ENCODE measurements around the gene DRG2. TPM values are rescaled to one million over a fixed set of nuclear protein-coding genes. Genes with fewer than 3 reads are reported as not detected.

The DRG2 gene
- total RNA-seq, 2 experiments from 2014 or later: 43.6 to 53.2 TPM

DNA sequence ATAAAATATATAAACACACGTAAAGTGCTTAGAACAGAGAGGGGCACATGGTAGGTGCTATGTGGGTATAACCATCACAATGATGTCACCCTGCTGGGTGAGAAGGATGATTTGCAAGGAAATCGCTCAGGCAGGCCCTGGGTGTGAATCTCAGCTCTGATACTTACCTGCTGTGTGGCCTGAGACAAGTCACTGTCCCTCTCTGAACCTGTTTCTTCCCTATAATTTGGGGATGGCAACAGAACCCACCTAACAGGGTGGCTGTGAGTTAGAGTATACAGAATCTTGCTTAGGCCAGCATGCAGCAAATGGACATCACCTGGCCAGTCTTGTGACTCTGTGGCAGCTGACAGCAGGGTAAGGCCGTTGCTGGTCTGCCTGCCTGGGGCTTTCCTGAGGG is 59.2 kb downstream of the DRG2 start:
- ATAC-seq (ENCODE audit: low read depth): no peak
- no peak overlapping the region for H3K4me3 Mint-ChIP-seq
- POLR2A ChIA-PET: interaction anchor here (1.9 kb wide), 1 partner anchor 11 kb away, joined by 6 read pairs; no protein-coding TSS in a partner anchor

DNA sequence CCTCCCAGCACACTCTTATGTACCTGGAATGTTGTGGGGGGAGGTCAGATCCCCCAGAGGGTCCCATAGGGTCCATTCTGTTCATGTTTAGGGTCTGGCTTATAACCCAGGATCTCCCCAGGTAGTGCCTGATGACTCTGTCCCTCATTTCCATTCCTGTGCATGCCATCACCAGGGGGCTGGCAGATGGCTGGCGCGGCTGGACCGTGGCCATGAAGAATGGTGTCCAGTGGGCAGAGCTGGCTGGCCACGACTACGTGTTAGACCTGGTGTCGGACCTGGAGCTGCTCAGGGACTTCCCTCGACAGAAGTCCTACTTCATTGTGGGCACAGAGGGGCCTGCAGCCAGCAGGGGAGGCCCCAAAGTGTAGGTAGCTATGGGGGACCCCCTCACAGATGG is 60.8 kb downstream of the DRG2 start:
- POLR2A ChIA-PET: no interaction called here
- no peak overlapping the region for H3K4me3 Mint-ChIP-seq
- ATAC-seq (ENCODE audit: low read depth) (no peak), DNase-seq (no peak)
- no peaks in the 10 kb centered on the region for H3K36me3 Mint-ChIP-seq
- H3K27me3 Mint-ChIP-seq: peaks cover 2% of the 10 kb centered on the region
- H3K27ac Mint-ChIP-seq: no peak overlapping the region
- peaks cover 3% of the 10 kb centered on the region for H3K4me1 Mint-ChIP-seq
- no peaks in the 10 kb centered on the region for H3K9me3 Mint-ChIP-seq

More for the DNA sequence above, 59.2 kb downstream of the DRG2 start:
- H3K27me3 Mint-ChIP-seq: peaks cover 2% of the 10 kb centered on the region
- H3K36me3 Mint-ChIP-seq: no peaks in the 10 kb centered on the region
- H3K4me1 Mint-ChIP-seq: no peaks in the 10 kb centered on the region
- H3K9me3 Mint-ChIP-seq: no peaks in the 10 kb centered on the region
- no peak overlapping the region for H3K27ac Mint-ChIP-seq
- no peak for DNase-seq

DNA sequence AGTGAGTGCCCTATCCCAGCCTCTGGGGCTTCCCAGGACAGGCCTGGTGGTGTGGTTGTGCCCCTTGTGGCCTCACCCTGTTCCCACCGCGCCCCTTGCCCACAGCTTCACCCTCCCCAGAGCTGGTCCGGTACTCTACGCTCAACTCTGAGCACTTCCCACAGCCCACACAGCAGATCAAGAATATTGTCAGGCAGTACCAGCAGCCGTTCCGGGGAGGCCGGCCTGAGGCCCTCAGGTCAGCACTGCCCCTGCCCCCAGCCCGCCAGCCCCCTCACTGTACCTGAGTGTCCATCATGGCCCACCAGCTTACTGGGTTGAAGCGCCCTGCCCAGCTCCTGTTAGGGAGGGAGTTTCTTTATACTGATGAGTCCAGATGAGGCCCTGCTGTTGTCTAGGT is 63.5 kb downstream of the DRG2 start:
- POLR2A ChIA-PET: no interaction called here
- Mint-ChIP-seq H3K36me3 (no peaks in the 10 kb centered on the region), H3K4me1 (peaks cover 9% of the 10 kb centered on the region), H3K4me3 (no peak overlapping the region), H3K9me3 (no peaks in the 10 kb centered on the region), H3K27ac (no peak overlapping the region), H3K27me3 (no peaks in the 10 kb centered on the region)
- ATAC-seq (ENCODE audit: low read depth): no peak
- DNase-seq: no peak

DNA sequence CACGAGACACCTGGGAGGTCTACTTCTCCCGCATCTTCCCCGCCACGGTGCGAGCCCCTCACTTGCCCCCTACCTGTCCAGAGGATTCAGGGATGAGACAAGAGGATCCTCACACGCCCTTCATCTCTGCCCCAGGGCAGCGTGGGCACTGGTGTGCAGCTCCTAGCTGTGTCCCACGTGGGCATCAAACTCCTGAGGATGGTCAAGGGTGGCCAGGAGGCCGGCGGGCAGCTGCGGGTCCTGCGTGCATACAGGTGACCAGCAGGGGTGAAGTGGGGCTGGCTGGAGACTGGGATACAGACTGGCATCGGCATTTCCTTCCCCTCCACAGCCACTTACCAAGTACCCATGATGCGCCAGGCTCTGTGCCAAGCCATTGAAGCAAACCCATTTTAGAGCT is 67.4 kb downstream of the DRG2 start:
- Mint-ChIP-seq H3K27ac (no peak overlapping the region), H3K36me3 (peaks cover 1% of the 10 kb centered on the region), H3K9me3 (no peaks in the 10 kb centered on the region), H3K4me3 (no peak overlapping the region), H3K27me3 (no peaks in the 10 kb centered on the region), H3K4me1 (peaks cover 18% of the 10 kb centered on the region)
- POLR2A ChIA-PET: no interaction called here
- ATAC-seq (ENCODE audit: low read depth): no peak
- DNase-seq: no peak

DNA sequence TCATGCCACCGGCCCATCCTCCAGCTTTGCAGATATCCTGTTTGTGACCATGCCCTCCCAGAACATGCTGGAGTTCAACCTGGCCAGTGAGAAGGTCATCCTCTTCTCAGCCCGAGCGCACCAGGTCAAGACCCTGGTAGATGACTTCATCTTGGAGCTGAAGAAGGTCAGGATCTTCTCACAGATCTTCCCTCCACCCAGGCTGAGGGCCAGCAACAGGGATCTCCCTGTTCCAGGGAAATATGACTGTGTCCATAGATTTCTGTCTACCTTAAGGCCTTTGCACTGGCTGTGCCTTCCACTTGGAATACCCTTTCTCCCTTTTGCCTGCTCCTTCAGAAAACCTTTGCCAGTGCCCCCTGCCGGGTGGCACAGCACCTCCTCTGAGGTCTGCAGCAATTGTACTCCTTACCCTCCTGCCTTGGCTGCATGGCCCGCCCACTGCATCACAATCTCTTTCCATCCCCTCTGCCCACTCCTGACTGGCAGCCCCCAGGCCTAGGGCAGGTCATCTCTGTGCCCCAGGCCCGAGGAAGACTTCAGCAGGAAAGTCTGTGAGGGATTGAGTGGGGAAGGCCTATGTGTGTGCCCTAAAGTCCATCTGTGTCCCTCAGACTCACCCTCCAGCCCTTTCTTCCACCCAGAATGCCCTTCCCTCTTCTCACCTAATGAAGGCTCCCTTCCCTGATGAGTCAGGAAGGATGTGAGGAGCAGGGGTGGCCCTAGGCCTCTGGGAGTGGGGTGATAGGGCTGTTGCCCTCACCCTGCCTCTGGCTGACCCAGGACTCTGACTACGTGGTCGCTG is 68.6 kb downstream of the DRG2 start:
- Mint-ChIP-seq H3K9me3 (no peaks in the 10 kb centered on the region), H3K27me3 (no peaks in the 10 kb centered on the region), H3K4me1 (peaks cover 18% of the 10 kb centered on the region), H3K27ac (peak overlapping the region; percentile 14), H3K4me3 (no peak overlapping the region), H3K36me3 (peaks cover 1% of the 10 kb centered on the region)
- ATAC-seq (ENCODE audit: low read depth) (no peak), DNase-seq (no peak)
- POLR2A ChIA-PET: no interaction called here

DNA sequence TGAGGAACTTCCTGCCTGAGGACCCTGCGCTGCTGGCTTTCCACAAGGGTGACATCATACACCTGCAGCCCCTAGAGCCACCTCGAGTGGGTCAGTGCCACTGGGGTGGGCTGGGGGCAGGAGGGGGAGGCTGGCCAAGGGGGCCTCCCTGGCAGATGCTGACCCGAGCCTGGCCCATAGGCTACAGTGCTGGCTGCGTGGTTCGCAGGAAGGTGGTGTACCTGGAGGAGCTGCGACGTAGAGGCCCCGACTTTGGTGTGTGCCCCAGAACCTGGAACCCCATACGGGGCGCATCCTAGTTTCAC is 69.2 kb downstream of the DRG2 start:
- Mint-ChIP-seq H3K4me3 (no peak overlapping the region), H3K4me1 (peaks cover 18% of the 10 kb centered on the region), H3K27ac (no peak overlapping the region), H3K36me3 (peaks cover 1% of the 10 kb centered on the region), H3K27me3 (no peaks in the 10 kb centered on the region), H3K9me3 (no peaks in the 10 kb centered on the region)
- no peak for ATAC-seq (ENCODE audit: low read depth)
- POLR2A ChIA-PET: no interaction called here
- DNase-seq: no peak

Other genes starting within 250 kb of the DRG2 start
- 10 to 100 TPM; 32.9 to 37.0 TPM for gene TOM1L2, start 115.5 kb upstream of the DRG2 start, total RNA-seq
- gene DRC3, start 115.1 kb upstream of the DRG2 start, total RNA-seq: under 1 TPM; 0.67 to 0.77 TPM
- 10 to 100 TPM; 22.9 to 29.9 TPM for gene ATPAF2, start 48.8 kb upstream of the DRG2 start, total RNA-seq
- gene GID4, start 48.5 kb upstream of the DRG2 start, total RNA-seq: 10 to 100 TPM in 1 of 2 experiments, 1 to 10 TPM in 1; 9.4 to 10.6 TPM
- gene MYO15A, start 20.8 kb downstream of the DRG2 start, total RNA-seq: 1 to 10 TPM; 1.0 TPM
- gene ALKBH5, start 95.9 kb downstream of the DRG2 start, total RNA-seq: 100 to 1,000 TPM; 133 to 134 TPM
- gene LLGL1, start 137.7 kb downstream of the DRG2 start, total RNA-seq: 10 to 100 TPM; 21.3 to 21.6 TPM
- gene FLII, start 170.8 kb downstream of the DRG2 start, total RNA-seq: 100 to 1,000 TPM; 334 to 354 TPM
- gene MIEF2, start 172.7 kb downstream of the DRG2 start, total RNA-seq: 10 to 100 TPM; 14.0 to 14.7 TPM
- gene TOP3A, start 227.0 kb downstream of the DRG2 start, total RNA-seq: 10 to 100 TPM; 61.5 to 61.7 TPM
- 10 to 100 TPM; 34.5 to 35.2 TPM for gene SMCR8, start 227.3 kb downstream of the DRG2 start, total RNA-seq